A673 (cell line): Measurements from ENCODE around the gene KCNJ10. TPM values are rescaled to one million over a fixed set of nuclear protein-coding genes. Genes with fewer than 3 reads are reported as not detected.

Experiments used
- BruUV-seq: library from RNA; stranded (reverse); fragments of 400-500 nt; replicated peaks from 2 replicates; lab custom pipeline; 2021; lab: Mats Ljungman, UMichigan
- CTCF ChIA-PET: fragments of 300-600 bp; sonication (Branson Sonifier 250); formaldehyde crosslinking; loops from one replicate; lab custom pipeline; 2022; ENCODE audit warnings: antibody characterized with exemption; lab: Charles Lee
- POLR2A ChIA-PET: fragments of 300-600 bp; sonication (Branson Sonifier 250); formaldehyde crosslinking; loops from one replicate; lab custom pipeline; 2022; ENCODE audit warnings: antibody characterized with exemption; ENCODE audit not compliant: low non-redundant PET; lab: Charles Lee
- DNase-seq: peaks from one replicate; pipeline ENCODE4 v3.0.0-alpha.2; 2015; ENCODE audit warnings: low spot score
- H3K27ac ChIP-seq: fragments of 200-600 bp; sonication (generic); 2 replicates; pipeline ENCODE4 v1.5.1; 2016; ENCODE audit warnings: mixed run types, low read depth, mild to moderate bottlenecking, mixed read lengths, antibody characterized with exemption, low read length; ENCODE audit not compliant: poor library complexity, severe bottlenecking
- H3K27me3 ChIP-seq: fragments of 200-600 bp; sonication (generic); replicated peaks from 2 replicates; pipeline ENCODE4 v1.6.1; 2017; ENCODE audit warnings: mixed run types, low read depth, mild to moderate bottlenecking, mixed read lengths, antibody characterized with exemption, low read length; ENCODE audit not compliant: insufficient read depth, poor library complexity
- H3K36me3 ChIP-seq: fragments of 200-600 bp; sonication (generic); 2 replicates; pipeline ENCODE4 v1.6.1; 2016; ENCODE audit warnings: mixed run types, mild to moderate bottlenecking, mixed read lengths, antibody characterized with exemption, low read length; ENCODE audit not compliant: insufficient read depth, poor library complexity, severe bottlenecking
- H3K4me1 ChIP-seq: fragments of 200-600 bp; sonication (generic); 2 replicates; pipeline ENCODE4 v1.6.1; 2017; ENCODE audit warnings: mixed run types, mild to moderate bottlenecking, mixed read lengths, antibody characterized with exemption, low read length; ENCODE audit not compliant: insufficient read depth, poor library complexity, severe bottlenecking
- H3K4me3 ChIP-seq: fragments of 200-600 bp; sonication (generic); 2 replicates; pipeline ENCODE4 v1.5.1; 2016; ENCODE audit warnings: low read depth, mixed run types, mild to moderate bottlenecking, mixed read lengths, low read length; ENCODE audit not compliant: poor library complexity, severe bottlenecking
- H3K9me3 ChIP-seq: fragments of 200-600 bp; sonication (generic); 2 replicates; pipeline ENCODE4 v1.6.1; 2016; ENCODE audit warnings: mixed run types, low read depth, mild to moderate bottlenecking, mixed read lengths, antibody characterized with exemption, low read length; ENCODE audit not compliant: poor library complexity, severe bottlenecking
- EZH2 ChIP-seq: fragments of 200-600 bp; sonication (generic); IDR thresholded peaks from 2 replicates; pipeline ENCODE4 v1.6.1; 2017; ENCODE audit warnings: borderline replicate concordance, low read depth, mild to moderate bottlenecking, mixed read lengths, antibody characterized with exemption, low read length; ENCODE audit not compliant: poor library complexity, severe bottlenecking
- intact Hi-C: fragments of 100-400 bp; cut with micrococcal nuclease; formaldehyde crosslinking; loops from one replicate; pipeline ENCODE4 v1.10.0; 2022; ENCODE audit not compliant: unreplicated experiment
- total RNA-seq: library from RNA; stranded (reverse); gene quantifications from 2 replicates; pipeline ENCODE4 v1.2.3, GENCODE V29; 2021
- TF ChIP-seq, protein P1 (sequence below): fragments of 300-800, 200-600 bp; sonication (generic); conservative IDR thresholded peaks from 2 replicates; pipeline ENCODE4 v1.5.1; 2017; ENCODE audit warnings: low read depth, mild to moderate bottlenecking, antibody characterized with exemption, low read length, moderate library complexity, mixed read lengths

Gene KCNJ10
- total RNA-seq, 1 experiment from 2014 or later, result not detected

DNA sequence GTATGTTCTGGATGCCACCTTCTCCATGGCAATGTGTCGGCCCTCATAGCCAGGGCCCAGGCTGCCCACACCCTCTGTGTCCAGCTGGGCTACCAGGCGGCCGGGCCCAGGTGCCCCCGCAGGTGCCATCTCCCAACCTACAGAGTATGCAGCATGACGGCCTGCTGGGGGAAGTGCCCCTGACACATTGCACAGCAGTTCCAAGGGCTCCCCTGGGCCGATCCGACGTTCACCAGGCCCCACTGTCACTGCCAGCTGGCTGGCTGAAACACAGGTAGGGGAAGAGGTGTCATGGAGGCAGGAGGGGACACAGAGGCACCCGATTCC lies 23.1 kb upstream of the KCNJ10 start:
- H3K27ac ChIP-seq, result no peak overlapping the region
- CTCF ChIA-PET, result no interaction called here
- DNase-seq, result no peak
- BruUV-seq, result no TSS peak
- TF ChIP-seq, protein P1, sequence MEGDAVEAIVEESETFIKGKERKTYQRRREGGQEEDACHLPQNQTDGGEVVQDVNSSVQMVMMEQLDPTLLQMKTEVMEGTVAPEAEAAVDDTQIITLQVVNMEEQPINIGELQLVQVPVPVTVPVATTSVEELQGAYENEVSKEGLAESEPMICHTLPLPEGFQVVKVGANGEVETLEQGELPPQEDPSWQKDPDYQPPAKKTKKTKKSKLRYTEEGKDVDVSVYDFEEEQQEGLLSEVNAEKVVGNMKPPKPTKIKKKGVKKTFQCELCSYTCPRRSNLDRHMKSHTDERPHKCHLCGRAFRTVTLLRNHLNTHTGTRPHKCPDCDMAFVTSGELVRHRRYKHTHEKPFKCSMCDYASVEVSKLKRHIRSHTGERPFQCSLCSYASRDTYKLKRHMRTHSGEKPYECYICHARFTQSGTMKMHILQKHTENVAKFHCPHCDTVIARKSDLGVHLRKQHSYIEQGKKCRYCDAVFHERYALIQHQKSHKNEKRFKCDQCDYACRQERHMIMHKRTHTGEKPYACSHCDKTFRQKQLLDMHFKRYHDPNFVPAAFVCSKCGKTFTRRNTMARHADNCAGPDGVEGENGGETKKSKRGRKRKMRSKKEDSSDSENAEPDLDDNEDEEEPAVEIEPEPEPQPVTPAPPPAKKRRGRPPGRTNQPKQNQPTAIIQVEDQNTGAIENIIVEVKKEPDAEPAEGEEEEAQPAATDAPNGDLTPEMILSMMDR, result no peak
- no peak for TF ChIP-seq EZH2
- no peaks in the 10 kb centered on the region for H3K9me3 ChIP-seq
- POLR2A ChIA-PET, result no interaction called here
- no peak overlapping the region for H3K4me3 ChIP-seq
- H3K4me1 ChIP-seq, result peaks cover 7% of the 10 kb centered on the region
- H3K36me3 ChIP-seq, result no peaks in the 10 kb centered on the region
- intact Hi-C loops, result no loop called here
- no peaks in the 10 kb centered on the region for H3K27me3 ChIP-seq

DNA sequence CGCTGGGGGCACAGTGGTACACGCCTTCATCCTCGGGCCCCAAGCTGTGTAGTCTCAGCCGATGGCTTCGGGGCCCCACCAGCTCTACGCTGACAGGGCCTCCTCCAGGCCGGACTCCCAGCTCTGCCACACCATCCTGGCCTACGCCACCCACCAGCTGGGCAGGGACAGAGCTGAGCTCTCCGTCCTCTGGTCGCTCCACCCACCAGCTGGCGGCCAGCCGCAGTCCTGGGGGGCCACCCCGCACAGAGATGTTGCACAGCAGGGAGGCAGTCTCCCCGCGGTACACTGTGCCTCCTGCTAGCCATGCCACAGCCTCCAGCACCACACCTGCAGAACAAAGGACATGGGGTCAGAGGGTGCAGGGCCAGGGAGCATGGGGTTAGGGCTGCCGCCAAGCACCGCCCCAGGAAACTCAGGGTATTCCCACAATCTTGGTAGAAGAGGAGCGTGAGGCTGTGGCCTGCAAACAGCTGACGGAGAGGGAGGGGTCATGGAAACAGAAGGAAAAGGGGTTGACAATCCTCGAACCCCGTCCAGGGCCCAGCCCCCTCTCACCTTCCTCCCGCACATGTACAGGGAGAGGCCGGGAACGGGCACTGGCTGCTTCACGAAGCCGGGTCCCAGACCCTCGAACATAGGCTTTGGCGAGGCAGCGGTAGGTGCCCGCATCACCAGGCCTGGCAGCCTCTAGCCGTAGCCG lies 22.6 kb upstream of the KCNJ10 start:
- intact Hi-C loops, result no loop called here
- BruUV-seq, result no TSS peak
- CTCF ChIA-PET, result no interaction called here
- Histone ChIP-seq H3K4me1 (peaks cover 2% of the 10 kb centered on the region), H3K9me3 (no peaks in the 10 kb centered on the region), H3K27me3 (no peaks in the 10 kb centered on the region), H3K36me3 (no peaks in the 10 kb centered on the region), H3K4me3 (no peak overlapping the region), H3K27ac (no peak overlapping the region)
- POLR2A ChIA-PET, result no interaction called here
- TF ChIP-seq EZH2, result no peak
- TF ChIP-seq, protein P1, result no peak
- no peak for DNase-seq

DNA sequence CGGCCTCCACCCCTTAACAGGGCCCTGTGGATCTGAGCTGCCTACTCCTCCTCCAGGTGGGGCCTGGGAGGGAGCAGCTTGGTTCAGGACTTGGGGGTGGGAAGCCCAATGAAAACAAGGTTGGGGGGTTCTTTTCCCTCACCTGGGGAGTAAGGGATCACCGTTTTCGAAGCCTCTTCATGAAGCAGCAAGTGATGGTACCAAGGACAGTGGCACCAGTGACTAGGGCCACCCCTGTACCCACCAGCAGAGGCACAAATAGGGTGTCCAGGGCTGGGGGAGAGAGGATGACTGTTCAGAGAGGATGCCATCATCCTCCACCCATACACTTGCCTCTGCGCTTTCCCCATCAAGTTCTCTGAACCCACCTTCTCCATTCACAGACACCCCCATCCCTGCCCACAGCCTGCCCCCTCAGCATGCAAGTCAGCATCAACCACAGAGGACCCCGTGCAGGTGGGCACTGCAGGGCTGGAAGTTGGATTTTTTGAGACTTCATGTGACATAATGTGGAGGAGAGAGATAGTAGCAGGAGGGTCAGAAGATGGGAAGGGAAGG lies 21.8 kb upstream of the KCNJ10 start:
- CTCF ChIA-PET, result no interaction called here
- DNase-seq, result no peak
- no peaks in the 10 kb centered on the region for H3K36me3 ChIP-seq
- intact Hi-C loops, result no loop called here
- H3K4me1 ChIP-seq, result no peaks in the 10 kb centered on the region
- no peaks in the 10 kb centered on the region for H3K27me3 ChIP-seq
- H3K4me3 ChIP-seq, result no peak overlapping the region
- no peaks in the 10 kb centered on the region for H3K9me3 ChIP-seq
- no peak overlapping the region for H3K27ac ChIP-seq
- no TSS peak for BruUV-seq
- POLR2A ChIA-PET, result no interaction called here
- TF ChIP-seq, protein P1, result no peak
- no peak for TF ChIP-seq EZH2
